Umbilical cord (tissue), 2 donors: ENCODE results near the gene RFX2. TPM values are rescaled to one million over a fixed set of nuclear protein-coding genes. Genes with fewer than 3 reads are reported as not detected.
"Not testable (repeated sequence)": the region's sequence is repeated elsewhere in the genome, so short reads cannot be mapped to it uniquely, and the experiment has no call there.

Experiments used
- DNase-seq: peaks from one replicate; pipeline ENCODE4 v3.0.0-alpha.2; 2015; ENCODE audit warnings: low spot score
- total RNA-seq: library from RNA; depleted of rRNA; stranded (reverse); fragments of >200 nt; gene quantifications from one replicate; pipeline ENCODE4 v1.2.3, GENCODE V29; 2014; ENCODE audit warnings: low replicate concordance; ENCODE audit not compliant: insufficient read depth

Gene RFX2
- total RNA-seq, 1 donor from 2014 or later = 15.4 TPM

DNA sequence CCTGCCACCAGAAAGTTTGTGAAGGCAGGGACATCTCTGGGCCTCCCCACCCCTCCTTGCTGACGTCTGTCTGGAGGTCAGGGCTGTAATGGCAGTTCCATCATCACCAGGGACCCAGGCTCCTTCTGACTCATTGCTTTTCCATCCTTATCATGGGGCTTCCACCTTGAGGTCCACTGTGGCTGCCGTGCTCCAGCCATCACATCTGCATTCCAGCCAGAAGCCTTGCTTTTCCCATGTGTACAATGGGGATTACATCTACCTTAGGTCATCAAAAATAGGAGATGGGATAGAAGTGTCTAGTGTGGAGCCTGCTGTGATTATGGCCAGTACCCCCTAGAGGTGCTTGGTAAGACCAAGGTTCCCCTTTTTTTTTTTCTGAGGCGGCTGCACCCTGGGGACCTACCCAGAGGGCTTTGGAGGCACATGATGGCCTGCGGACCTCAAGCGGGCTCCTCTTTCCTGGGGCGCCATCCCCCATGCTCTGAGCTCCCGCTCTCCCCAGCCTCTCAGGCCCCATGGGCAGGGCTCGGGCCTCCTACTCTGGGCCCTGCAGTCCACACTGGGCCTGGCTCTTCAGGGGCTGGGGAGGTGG lies 119.0 kb downstream of the RFX2 start:
- DNase-seq = no peak

DNA sequence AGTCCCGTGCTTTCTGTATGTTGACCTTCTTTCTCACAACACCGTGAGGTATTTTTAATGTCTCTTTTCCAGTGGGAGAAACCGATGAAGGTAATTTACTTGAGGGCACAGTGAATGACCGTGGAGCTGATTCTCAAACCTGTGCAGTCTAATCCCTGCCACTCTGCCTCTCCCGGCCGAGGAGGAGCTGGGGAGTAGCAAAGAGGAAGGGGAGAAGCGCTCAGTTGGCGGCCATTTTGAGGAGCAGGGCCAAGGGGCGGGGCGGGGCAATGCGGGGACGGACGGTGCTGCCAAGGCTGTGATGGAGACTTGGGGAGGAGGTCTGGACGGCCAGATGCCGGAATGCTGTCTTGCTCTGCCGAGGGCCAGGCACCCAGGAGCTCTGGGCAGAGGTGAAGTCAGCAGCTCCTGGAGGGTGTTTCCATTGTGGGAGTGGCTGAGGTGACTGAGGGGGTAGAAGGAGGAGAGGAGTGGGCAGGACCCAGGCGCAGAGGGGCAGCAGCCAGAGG lies 120.0 kb downstream of the RFX2 start:
- DNase-seq = no peak

DNA sequence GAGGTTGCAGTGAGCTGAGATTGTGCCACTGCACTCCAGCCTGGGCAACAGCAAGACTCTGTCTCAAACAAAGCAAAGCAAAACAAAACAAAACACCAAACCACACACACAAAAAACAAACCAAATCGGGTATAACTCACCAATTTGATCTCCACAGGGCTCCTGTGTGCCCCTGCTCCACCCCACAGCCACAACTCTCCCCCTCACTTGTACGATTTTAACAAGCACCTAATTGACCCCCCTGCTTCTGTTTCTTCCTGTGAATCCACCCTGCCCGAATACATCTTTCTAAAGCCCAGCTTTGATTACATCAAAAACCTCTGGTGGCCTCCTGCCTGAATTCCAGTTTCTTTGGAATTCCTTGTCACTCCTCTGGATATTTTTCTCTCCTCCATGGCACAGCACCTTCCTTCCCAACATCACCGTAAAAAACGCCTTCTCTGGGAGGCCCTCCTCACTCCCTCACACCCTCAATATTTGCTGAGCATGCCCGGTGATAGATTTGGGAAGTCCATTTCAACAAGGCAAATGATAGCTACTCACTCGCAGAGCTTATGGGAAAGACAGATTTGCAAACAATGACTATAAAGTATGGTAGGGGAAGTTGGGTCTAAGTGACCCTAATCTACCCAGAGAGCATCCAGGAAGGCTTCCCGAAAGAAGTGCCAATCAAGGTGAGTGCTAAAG lies 120.8 kb downstream of the RFX2 start:
- DNase-seq = no peak

- DNase-seq = peak; percentile 33
Measured at GRCh38 chr19:5988517-5989387, 121.5 kb downstream of the RFX2 start.

GRCh38 chr19:5987077-5987818 lies 123.1 kb downstream of the RFX2 start:
- peak; percentile 83 for DNase-seq

GRCh38 chr19:5985837-5986236 lies 124.5 kb downstream of the RFX2 start:
- DNase-seq = not testable (repeated sequence)

- no peak for DNase-seq
Measured at GRCh38 chr19:5985098-5985783, 125.1 kb downstream of the RFX2 start.

DNA sequence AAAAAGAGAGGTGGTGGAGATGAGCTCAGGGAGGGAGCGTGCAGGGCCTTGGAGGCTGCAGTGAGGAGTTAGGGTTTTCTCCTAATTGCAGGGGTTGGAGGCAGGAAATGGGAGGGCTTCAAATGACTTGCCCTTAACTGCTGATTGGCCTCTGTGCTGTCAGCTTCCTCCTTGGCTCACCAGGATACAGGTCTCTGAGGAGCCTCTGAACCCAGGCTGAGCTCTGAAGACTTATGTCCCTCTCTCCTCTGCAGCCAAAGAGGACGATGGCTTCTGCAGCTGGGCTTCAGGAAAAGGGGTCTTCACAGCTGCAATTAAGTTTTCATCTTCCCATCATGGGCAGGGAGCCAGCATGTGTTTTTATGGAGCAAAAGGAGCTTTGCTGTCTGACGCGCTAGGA lies 125.7 kb downstream of the RFX2 start:
- DNase-seq = no peak

GRCh38 chr19:5983367-5983955 lies 126.8 kb downstream of the RFX2 start:
- no peak for DNase-seq

DNA sequence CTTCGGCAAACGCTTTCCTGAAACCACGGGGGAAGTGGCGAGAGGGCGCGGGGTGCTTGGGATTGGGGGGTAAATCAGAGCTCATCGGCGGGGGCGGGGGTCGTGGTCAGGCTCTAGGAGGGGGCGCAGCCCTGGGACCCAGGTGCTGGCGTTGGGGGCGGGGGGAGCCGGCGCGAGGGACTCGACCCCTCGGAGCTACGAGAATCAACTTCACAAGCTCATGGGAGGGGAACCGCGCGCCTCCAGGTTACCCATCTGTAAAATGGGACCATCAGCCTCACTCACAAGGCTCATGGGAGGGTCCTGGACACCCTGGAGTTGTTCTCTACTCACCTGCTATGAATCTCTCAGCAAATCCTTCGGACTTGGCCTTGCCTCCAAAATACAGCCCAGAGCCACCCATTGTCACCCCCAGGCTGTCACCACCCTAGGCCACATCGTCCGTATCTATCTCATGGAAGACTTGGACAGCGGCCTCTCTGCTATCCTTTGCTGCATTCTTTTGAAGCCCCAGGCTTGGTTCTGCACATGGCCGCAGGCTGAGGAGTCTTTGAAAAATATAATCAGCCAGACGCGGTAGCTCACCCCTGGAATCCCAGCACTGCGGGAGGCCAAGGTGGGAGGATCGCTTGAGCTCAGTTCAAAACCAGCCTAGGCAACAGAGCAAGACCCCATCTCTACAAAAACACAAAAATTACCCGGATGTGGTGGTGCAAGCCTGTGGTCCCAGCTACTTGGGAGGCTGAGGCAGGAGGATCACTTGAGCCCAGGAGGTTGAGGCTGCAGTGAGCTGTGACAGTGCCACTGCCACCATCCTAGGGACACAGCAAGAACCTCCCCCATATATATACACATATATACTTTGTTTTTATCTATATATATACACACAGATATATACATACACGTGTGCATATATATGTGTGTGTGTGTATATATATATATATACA lies 131.4 kb downstream of the RFX2 start:
- no peak for DNase-seq

GRCh38 chr19:5977785-5978605 lies 132.3 kb downstream of the RFX2 start, which contains the start of gene RANBP3:
RANBP3 (minus strand) TSS chr19:5978140; CDS start chr19:5978082, 58 bp downstream.
- DNase-seq = peak; percentile 100

DNA sequence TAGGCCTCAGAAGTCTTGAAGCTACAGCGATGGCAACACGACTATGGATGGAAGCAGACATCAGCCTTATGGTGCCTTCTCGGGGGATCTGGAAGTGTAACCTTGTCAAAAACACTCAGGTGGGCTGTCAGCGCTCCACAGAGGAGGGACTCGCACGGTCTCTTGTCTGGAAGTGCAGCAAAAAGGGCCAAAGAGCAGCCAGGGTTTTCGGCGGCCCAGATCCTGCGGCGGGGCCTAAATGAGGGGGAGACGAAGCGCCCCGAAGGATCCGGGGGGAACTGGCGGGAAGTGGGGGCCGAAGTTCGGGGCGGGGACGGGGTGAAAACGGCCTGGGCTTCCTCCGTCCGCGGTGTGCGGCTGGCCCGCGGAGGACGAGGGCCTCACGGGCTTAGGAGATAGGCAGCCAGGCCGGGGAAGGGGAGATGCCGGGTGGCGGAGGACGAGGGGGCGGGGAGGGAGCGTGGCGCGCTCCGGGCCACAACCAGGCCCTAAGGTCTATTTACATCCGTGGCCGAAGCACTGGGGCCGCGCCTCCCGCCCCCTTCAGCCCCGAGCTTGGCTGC lies 133.0 kb downstream of the RFX2 start:
- no peak for DNase-seq

DNA sequence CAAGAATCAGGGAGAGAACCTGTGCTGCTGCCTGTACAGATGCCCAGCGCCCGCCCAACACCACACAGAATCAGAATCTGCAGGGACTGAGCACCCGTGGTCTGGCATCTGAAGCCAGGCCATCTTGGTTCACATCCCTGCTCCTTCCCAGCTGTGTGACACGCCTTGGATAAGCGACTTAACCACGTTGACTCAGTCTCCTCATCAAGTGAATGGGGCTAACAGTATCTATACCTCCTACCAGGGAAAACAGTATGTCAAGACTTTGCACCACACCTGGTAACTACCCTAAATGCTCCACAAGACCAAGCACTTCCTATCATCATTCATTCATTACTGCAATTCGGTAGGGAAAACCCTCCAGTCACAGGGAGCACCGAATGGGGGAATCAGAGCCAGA lies 133.5 kb downstream of the RFX2 start:
- no peak for DNase-seq

DNA sequence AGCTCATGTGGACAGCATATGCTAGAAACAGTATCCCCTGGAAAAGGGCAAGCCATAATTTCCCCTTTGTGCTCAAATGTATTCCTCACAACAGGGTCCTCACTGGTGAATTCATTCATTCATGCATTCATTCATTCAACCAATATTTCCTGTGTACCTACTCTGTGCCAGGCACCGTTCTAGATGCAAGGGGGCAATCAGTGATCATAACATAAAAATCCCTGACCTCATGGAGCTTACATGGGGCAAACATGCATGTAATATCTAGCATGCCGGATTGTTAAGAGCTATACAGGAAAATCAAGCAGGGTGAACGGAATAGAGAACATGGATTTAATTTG lies 134.9 kb downstream of the RFX2 start:
- no peak for DNase-seq

- no peak for DNase-seq
Measured at GRCh38 chr19:5974721-5975387, 135.4 kb downstream of the RFX2 start.

GRCh38 chr19:5973867-5974635 lies 136.2 kb downstream of the RFX2 start:
- no peak for DNase-seq

DNA sequence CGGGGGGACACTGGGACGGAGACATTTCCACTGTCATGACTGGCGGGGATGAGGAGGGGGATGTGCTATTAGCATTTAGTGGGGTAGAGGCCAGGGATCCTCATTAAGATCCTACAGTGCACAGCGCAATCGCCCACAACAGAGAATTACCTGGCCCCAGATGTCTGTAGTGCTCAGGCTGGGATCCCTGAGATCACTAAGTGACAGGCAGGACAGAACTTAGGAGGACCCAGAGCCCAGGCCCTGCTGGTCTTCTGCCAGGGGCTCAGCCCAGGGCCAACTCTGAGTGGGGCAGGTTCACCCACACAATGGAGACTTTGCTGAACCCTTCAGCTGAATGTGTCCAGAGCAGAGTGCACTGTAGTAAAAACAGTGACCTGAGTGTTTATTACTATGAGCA lies 136.9 kb downstream of the RFX2 start:
- no peak for DNase-seq
